HG03571 (cell line): Measurements from ENCODE around the gene MET.
"Not testable (repeated sequence)": the region's sequence is repeated elsewhere in the genome, so short reads cannot be mapped to it uniquely, and the experiment has no call there.

Source experiments
- ATAC-seq: cut with Tn5 transposase; IDR thresholded peaks from one replicate; pipeline ENCODE4 v1.9.1; 2021; ENCODE audit not compliant: unreplicated experiment

Gene MET

DNA sequence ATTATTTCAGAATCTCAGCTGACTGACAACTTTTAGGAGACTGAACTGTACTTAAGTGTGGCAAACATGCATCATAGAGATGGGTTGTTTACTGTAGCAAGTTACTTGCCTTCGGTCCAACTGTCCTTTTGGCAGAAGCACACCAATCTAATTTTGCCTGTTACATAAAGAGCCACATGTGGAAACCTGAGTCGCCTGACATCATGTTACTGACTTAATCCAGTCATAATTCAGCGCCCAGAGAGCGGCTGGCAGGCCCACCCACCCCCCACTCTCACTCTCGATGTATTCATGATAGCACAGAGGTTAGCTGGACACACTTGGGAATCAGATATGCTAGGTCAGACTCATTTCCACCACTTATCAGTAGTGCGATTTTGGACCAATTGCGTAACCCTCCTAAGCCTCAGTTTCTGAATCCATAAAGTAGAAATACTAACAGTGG is 133.1 kb downstream of the MET start:
- ATAC-seq: no peak

DNA sequence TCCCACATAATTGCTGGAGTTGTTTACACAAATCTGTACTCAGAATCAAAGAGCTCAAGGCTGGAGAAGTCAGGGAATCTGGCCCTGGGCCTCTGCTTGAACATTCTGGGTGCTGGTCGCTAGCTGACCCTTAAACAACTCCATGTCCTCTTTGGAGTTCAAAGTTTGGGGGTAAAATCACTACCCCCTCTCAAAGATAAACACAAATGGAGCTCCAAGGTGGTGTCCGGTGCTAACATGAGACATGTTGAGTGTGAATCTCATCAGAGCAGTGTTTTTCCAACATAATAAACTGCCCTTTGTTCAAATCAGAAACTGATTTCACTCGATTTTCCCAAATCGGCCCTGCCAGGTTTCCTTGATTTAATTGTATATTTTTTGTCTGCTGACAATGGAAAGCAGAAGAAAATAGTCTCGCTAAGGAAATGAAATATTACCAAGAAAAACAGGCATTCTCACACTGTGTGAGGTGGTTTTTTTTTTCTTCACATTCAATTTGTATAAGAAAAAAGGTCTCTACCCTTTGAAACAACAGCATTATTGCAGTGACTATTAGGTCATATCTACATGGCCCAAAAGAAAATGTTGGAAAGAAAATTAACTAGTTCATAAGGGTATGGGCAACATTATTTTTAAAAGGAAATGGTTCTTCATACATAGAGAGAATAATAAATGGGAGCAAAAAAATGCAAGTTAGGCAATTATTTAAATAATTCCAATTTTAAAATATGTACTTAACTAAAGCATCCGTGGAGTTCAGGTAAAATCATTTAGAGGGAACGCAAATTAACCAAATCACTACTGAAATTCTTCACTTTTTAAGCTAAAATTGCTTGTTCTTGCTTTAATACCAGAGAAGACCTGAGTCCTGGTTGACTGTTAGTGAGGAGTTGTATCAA is 134.3 kb downstream of the MET start:
- no peak for ATAC-seq

DNA sequence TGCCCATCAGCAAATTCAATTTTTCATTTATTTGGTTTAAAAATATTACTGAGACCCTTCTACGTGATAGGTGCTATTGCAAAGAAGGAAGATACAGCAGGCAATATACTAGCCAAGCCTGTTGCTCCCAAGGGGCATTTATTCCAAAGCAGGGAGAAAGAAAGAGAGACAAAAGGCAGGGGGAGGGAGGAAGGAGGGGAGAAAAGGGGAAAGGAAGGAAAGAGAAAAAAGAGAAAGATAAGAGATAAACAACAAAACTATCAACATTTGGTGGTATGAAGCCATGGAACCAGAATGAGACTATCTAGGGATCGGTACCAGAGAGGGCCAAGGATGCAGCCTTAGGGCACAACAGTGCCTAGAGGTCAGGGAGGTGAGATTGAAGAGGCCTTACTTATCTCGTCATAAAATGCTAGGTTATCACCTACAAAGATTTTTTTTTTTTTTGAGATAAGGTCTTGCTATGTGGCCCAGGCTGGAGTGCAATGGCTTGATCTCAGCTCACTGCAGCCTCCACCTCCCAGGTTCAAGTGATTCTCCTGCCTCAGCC is 135.1 kb downstream of the MET start:
- ATAC-seq: no peak

DNA sequence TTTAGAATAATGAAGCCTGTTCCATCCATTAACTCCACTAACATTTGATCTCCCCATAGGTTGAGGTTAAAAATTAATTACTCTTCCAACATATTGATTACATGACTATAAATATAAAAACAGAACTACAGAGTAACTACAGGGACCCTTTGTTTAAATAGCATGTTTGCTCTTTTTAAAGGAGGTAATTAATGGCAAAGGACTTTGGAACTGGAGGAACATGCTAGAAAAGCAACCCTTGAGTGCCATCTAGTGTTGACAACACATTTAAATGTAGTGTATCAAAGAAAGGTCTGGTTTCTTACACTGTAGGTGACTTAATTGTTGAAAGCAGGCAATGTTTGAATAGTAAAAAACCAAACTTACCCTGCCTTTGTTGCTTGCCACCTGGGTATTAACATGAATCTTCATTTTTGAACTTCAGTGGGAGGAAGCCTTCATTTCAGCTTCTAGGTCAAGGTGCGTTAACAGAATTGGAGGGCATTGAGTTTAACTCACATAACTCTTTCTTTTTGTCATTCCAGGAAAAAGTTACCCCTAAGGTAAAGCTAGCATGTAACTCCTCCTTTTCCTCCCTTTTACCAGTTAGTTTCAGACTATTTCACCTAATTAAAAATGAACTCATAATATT is 137.8 kb downstream of the MET start:
- peak; percentile 57 for ATAC-seq

DNA sequence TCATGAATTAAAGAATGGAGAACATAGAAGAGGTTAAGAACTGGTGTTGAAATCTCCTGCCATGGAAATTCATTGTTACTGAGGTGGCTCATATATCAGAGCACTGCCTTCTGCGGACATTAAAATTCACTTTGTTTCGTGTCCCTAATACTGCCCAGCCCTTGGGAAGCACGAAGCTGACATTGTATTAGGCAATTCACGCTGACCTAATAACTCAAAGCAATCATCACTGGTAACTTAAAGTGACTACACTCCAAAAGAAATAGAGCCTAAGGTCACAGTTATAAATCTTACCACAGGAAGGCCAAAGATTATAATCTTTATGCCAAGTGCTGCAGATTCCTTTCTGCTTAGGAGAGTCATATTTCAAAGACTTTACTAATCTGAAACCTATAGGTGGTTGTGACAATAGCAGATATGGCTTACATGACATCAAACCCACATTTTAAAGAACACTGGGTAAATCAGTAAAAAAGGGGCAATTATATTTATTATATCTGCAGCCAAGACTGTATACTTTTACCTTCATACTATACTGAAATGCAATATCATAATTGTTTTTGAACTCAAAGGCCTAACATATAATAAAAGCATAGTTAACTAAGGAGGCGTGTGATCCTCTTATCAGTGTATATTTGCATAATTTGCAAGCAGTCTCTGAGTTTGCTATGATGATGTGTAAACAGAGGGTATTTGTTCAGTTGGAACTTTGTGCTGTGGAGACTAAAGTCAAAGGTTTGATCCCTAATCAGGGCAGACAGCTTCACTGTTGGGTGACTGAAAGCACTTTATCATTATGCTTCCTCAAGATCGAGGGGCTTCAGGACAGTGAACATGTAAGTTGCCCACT is 138.5 kb downstream of the MET start:
- ATAC-seq: no peak

DNA sequence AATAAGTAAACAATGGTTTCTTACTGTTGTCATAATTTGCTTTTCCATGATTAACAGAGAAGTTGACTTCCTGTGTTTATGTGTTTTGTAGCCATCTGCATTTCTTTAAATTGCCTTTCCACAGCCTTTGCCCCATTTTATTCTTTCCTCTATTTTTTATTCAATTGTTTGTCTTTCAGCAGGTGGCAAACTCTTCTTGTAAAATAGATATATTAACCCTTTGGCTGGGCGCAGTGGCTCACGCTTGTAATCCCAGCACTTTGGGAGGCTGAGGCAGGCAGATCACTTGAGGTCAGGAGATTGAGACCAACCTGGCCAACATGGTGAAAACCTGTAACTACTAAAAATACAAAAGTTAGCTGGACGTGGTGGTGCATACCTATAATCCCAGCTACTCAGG is 139.8 kb downstream of the MET start:
- no peak for ATAC-seq

DNA sequence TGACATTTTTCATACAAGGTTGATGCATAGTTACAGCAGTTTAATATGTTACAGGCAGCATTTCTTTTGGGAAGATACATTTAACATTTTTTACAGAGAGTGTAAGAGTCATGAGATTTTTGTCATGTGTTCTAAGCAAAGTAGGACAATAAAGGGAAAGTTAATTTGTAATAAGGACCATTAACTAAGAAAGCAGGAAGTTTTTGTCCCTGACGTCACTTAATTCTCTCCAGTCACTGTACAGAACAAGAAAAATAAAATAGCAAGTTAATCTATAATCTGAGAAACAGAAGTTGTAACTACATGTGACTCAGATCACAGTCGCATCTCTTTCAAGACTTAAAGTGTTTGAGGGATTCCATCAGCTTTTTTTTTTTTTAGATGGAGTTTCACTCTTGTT is 140.9 kb downstream of the MET start:
- ATAC-seq: no peak

DNA sequence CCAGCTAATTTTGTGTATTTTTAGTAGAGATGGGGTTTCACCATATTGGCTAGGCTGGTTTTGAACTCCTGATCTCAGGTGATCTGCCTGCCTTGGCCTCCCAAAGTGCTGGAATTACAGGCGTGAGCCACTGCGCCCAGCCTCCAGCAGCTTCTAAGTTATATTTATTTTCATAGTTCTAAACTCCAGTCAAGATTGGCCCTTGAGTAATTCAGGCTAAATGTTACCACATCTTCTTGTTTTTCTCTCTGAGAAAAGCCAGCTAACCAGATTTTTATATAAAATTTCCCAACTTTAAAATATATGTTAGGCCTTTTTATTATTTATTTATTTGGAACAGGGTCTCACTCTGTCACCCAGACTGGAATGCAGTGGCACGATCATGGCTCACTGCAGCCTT is 141.4 kb downstream of the MET start:
- not testable (repeated sequence) for ATAC-seq

DNA sequence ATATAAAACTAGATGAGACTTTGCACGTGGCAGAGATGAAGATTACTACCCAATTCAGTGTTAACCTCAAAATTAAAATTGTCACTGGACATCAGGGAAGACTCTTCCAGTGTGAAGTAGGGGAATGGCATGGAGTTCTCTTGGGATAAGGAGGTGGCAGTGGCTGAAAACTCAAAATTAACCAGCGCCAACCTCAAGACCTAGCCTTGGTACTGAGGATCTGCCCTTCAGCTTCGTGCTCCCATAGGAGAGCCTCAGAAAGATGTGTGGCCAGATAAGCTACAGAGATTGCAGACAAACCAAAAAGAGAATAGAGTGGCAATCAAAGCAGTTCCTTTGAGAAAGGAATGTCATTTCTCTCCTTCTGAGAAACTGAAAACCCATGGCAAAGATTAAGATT is 143.0 kb downstream of the MET start:
- ATAC-seq: no peak

DNA sequence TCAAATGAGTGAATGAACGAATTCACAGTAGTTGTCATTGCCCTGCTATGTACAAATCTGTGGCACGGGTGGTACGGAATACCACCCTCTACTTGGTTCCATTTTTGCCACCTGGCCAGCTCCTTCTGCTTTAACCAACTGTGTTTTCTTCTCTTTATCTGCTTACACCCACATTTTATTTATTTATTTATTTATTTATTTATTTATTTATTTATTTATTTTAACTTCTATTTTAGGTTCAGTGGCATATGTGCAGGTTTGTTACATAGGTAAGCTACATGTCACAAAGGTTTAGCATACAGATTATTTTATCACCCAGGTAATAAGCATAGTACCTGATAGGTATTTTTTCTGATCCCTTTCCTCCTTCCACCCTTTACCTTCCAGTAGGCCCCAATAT is 148.2 kb downstream of the MET start:
- ATAC-seq: no peak

DNA sequence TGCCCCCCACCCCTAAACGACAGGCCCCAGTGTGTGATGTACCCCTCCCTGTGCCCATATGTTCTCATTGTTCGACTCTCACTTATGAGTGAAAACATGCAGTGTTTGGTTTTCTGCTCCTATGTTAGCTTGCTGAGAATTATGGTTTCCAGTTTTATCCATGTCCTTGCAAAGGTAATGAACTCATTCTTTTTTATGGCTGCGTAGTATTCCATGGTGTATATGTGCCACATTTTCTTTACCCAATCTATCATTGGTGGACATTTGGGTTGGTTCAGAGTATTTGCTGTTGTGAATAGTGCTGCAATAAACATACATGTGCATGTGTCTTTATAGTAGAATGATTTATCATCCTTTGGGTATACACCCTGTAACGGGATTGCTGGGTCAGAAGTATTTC is 149.7 kb downstream of the MET start:
- ATAC-seq: not testable (repeated sequence)

DNA sequence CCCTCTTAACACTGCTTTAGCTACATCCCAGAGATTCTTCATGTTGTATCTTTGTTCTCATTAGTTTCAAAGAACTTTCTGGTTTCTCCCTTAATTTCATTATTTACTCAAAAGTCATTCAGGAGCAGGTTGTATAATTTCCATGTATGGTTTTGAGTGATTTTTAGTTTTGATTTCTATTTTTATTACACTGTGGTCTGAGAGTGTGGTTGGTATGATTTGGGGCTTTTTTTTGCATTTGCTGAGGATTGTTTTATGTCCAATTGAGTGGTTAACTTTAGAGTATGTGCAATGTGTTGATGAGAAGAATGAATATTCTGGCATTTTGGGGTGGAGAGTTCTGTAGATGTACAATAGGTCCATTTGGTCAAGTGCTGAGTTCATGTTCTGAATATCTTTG is 152.5 kb downstream of the MET start:
- no peak for ATAC-seq

DNA sequence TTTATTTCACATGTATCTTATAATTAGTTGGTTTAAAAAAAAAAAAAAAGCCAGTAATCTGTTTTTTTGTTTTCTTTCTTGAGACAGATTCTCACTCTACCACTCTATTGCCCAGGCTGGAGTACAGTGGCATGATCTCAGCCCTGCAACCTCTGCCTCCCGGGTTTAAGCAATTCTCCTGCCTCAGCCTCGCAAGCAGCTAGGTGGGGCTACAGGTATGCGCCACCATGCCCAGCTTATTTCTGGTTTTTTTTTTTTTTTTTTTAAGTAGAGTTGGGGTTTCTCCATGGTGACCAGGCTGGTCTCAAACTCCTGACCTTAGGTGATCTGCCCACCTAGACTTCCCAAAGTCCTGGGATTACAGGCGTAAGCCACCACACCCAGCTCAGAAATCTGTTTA is 156.3 kb downstream of the MET start:
- no peak for ATAC-seq

DNA sequence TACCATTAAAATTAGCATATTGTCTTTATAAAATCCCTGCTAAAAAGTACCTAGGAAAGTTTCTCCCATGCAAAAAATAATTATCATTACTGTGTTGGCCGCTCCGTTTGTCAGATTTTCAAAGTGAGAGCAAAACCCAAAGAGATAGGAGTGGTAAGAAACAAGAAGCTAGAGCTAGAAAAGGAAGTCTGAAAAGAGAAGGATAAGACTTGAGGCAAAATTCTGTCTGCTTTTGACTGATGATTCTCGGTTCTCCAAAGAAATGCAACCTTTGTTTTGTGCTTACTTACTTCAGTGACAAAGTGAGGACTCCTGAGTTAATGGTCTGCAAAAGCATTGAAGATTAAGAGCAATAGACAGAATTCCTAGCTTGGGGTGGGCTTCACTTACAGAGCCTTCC is 157.0 kb downstream of the MET start:
- ATAC-seq: no peak

DNA sequence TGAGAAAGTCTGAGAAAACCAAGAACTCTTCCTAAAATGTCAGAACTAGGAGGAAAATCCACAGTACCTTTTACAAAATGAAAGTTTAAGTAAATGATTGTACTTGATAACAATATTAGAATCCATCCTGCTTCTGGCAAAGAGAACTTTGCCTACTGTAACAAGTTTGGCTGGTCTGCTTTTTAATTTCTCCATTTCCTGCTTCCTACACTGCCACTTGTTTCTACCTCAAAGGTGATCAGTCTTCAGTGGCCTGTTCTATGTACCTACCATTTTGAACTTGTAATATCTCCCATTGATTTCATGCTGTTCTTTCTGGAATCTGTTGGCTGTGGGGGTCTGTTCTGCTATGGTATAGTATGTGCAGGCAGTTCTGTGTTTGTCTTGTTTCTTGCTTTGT is 157.5 kb downstream of the MET start:
- no peak for ATAC-seq

DNA sequence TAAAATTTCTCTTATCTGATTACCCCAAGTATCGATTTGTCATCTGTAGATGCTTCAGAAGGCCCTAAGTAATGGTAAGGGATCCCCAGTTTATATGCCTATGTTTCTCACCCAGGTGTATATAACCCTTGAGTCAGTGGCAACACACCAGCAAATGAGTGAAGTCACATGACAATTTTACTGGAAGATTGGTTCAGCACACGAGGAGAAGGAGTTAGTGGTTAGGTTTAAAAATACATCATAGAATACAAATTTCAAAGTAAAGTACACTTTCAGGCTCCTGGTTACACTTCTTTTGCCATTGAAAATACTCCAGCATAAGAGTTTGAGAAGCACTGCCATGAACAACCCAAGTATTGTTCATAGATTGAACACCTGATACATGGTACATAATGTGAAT is 160.7 kb downstream of the MET start:
- no peak for ATAC-seq

DNA sequence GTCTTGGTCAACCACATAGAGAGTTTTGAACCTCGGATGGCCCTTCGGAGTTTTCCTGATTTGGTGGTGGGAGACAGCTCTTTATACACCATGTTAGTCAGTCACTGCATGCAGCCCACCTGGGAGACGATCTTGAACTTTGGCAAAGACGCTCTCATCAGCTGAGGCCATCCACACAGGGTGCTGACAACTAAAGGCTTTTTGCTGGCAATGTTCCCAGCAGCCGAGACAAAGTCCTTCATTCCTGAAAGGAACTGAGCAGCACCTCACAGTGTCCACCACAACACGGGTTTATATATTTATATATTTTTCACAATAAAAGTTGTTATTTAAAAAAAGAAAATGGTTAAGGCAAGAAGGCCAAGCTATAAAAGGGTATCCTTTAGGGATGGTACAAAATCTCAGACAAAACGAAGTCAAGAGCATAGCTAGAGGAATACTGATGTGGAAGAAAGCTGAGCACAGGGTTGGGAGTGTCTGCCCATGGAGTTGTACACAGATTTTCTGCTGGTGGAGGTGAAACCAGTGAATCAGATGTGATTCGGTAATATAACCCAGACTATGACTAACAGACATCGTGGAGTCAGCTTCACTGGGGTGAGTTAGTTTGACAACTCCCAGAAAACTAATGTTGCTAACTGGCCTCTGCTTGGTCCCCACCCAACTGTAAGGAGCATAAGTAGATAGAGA is 163.0 kb downstream of the MET start:
- ATAC-seq: no peak

DNA sequence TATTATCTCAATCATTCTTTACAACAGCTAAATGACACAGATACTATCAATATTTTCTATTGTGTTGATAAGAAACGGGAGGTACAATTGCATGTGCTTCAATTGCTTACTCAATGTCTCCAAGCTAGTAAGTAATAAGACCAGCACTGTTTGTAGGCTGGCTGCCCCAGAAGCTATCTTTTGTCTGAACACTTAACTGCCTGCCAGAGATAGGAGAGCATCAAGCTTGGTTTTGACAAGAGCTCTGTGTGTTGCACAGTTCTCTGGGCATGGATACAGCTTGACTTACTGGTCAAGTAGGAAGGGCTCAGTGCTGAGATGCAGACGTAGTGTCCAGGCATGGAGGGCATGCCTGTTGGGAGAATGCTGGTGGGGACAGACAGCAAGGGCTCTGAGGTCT is 164.1 kb downstream of the MET start:
- no peak for ATAC-seq

DNA sequence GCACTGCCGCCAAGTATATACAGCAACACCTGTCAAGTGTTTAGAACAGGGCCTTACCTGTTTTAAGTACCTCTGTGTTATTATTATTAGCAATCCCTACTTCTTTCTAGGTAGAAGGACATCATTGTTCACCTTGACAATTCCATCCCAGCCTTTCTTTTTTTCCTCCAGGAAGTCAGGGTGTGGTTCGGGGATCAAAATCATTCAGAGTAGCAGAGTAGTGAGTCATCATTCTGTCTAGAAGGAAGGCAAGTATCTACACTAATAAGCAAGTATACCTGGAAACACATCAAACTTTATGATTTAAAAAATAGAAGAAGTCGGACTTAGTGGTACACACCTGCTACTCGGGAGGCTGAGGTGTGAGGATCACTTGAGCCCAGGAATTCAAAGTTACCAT is 164.9 kb downstream of the MET start:
- ATAC-seq: no peak

DNA sequence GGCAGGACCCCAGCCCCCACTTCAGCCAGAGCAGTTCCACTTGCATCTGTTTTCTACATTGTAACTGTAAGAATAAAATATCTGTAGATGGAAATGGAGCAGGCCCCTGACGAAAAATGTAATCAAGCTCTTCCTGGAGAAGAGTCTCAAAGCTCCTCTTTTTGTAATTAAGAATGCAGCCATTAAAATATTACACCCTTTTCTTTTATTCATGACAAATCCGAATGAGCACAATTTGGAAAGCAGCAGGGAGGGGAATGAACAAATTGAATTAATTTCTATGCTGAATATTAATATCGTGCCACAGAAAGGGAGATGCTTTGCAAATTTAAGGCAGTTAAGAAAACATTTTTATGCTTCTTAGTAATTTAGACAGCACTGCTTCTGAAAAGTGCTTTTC is 165.6 kb downstream of the MET start:
- ATAC-seq: no peak

DNA sequence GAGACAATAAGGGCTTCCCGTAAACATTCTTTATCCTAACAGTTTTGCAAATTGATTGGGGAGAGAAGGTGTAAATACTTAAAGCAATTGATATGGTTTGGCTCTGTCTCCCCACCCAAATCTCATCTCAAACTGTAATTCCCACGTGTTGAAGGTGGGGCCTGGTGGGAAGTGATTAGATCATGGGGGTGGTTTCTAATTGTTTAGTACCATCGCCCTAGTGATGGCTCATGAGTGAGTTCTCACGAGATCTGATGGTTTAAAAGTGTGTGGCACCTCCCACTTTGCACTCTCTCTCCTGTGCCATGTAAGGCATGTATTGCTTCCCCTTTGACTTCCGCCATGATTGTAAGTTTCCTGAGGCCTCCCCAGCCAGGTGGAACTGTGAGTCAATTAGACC is 168.3 kb downstream of the MET start:
- no peak for ATAC-seq
